ENCODE data around the gene FRG2B. TPM values are rescaled to one million over a fixed set of nuclear protein-coding genes. Genes with fewer than 3 reads are reported as not detected.
"Not testable (repeated sequence)": the region's sequence is repeated elsewhere in the genome, so short reads cannot be mapped to it uniquely, and the experiment has no call there.

FRG2B gene
- total RNA-seq, 2 donors from 2014 or later = not detected

GRCh38 chr10:133590970-133591359, 35.6 kb downstream of the FRG2B start:
- Histone ChIP-seq H3K9me3 (no peaks in the 10 kb centered on the region), H3K4me1 (no peaks in the 10 kb centered on the region), H3K27ac (no peak overlapping the region), H3K27me3 (no peaks in the 10 kb centered on the region), H3K36me3 (no peaks in the 10 kb centered on the region), H3K4me3 (no peak overlapping the region)
- DNase-seq (ENCODE audit: low spot score) = no peak
- no peak for TF ChIP-seq CTCF (IDR thresholded peaks at IDR 0.05)

- no peak for DNase-seq (ENCODE audit: low spot score)
- Histone ChIP-seq H3K4me1 (no peaks in the 10 kb centered on the region), H3K4me3 (no peak overlapping the region), H3K36me3 (no peaks in the 10 kb centered on the region), H3K27me3 (no peaks in the 10 kb centered on the region), H3K9me3 (no peaks in the 10 kb centered on the region), H3K27ac (no peak overlapping the region)
- TF ChIP-seq CTCF (IDR thresholded peaks at IDR 0.05) = no peak
Measured at GRCh38 chr10:133590226-133590969, 36.2 kb downstream of the FRG2B start.

GRCh38 chr10:133577037-133577436, 49.6 kb downstream of the FRG2B start:
- not testable (repeated sequence) for H3K36me3 ChIP-seq; DNase-seq (ENCODE audit: low spot score); H3K27ac ChIP-seq; H3K4me3 ChIP-seq; H3K27me3 ChIP-seq; H3K4me1 ChIP-seq
- peaks cover 6 to 16% of the 10 kb centered on the region in 2 donors for H3K9me3 ChIP-seq

Other genes starting within 250 kb of the FRG2B start
- 1 to 10 TPM; 2.4 to 3.5 TPM for gene PAOX, start 247.5 kb downstream of the FRG2B start, total RNA-seq
- gene MTG1, start 232.6 kb downstream of the FRG2B start, total RNA-seq = 10 to 100 TPM in 1 of 2 donors, 1 to 10 TPM in 1; 9.9 to 15.1 TPM
- not detected for gene SPRN, start 202.2 kb downstream of the FRG2B start, total RNA-seq
- under 1 TPM; 0.22 to 0.24 TPM for gene SCART1, start 172.8 kb downstream of the FRG2B start, total RNA-seq
- 1 to 10 TPM in 1 of 2 donors, under 1 TPM in 1; 0.79 to 2.9 TPM for gene CYP2E1, start 99.4 kb downstream of the FRG2B start, total RNA-seq
- 1 to 10 TPM in 1 of 2 donors, not detected in 1; 1.1 TPM for gene SYCE1, start 61.2 kb downstream of the FRG2B start, total RNA-seq